Measurements from ENCODE around the gene EHBP1.

DNA sequence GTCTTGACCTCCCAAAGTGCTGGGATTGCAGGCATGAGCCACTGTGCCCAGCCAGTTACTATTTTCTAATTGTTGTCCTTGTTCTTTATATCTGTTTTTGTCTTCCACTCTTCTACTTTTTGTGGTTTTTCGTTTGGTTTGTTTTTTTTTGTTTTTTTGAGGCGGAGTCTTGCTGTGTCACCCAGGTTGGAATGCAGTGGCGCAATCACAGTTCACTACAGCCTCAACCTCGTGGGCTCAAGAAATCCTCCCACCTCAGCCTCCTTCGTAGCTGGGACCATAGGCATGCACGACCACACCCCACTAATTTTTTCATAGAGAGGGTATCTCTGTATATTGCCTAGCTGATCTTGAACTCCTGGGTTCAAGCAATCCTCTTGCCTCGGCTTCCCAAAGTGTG is 100.7 kb downstream of the EHBP1 start:
- TF ChIP-seq CTCF (IDR thresholded peaks at IDR 0.05) (no peak), POLR2A (IDR thresholded peaks at IDR 0.05) (no peak)
